ENCODE results near the gene ACAP3.

ACAP3 gene

GRCh38 chr1:1344655-1345361 is 37.1 kb upstream of the ACAP3 start:
- no peak for DNase-seq (ENCODE audit: low read depth)

GRCh38 chr1:1343811-1344421 is 36.2 kb upstream of the ACAP3 start:
- DNase-seq (ENCODE audit: low read depth) = no peak

GRCh38 chr1:1342584-1343115 is 34.9 kb upstream of the ACAP3 start:
- no peak for DNase-seq (ENCODE audit: low read depth)

- no peak for DNase-seq (ENCODE audit: low read depth)
These were observed 34.4 kb upstream of the ACAP3 start for GRCh38 chr1:1342061-1342562.

- DNase-seq (ENCODE audit: low read depth) = no peak
These were observed 33.9 kb upstream of the ACAP3 start for GRCh38 chr1:1341549-1342021.

- DNase-seq (ENCODE audit: low read depth) = no peak
These were observed 33.2 kb upstream of the ACAP3 start for GRCh38 chr1:1340791-1341548.

GRCh38 chr1:1340185-1340584 is 32.5 kb upstream of the ACAP3 start:
- DNase-seq (ENCODE audit: low read depth) = no peak

- no peak for DNase-seq (ENCODE audit: low read depth)
These were observed 30.5 kb upstream of the ACAP3 start for GRCh38 chr1:1338278-1338677.

GRCh38 chr1:1337793-1338147 is 30.0 kb upstream of the ACAP3 start:
- DNase-seq (ENCODE audit: low read depth) = no peak

GRCh38 chr1:1336931-1337792 is 29.4 kb upstream of the ACAP3 start:
- no peak for DNase-seq (ENCODE audit: low read depth)

GRCh38 chr1:1336446-1336845 is 28.7 kb upstream of the ACAP3 start:
- no peak for DNase-seq (ENCODE audit: low read depth)

- DNase-seq (ENCODE audit: low read depth) = no peak
These were observed 28.1 kb upstream of the ACAP3 start for GRCh38 chr1:1335792-1336248.

GRCh38 chr1:1335283-1335682 is 27.6 kb upstream of the ACAP3 start:
- DNase-seq (ENCODE audit: low read depth) = no peak

GRCh38 chr1:1334835-1335234 is 27.1 kb upstream of the ACAP3 start:
- DNase-seq (ENCODE audit: low read depth) = no peak

GRCh38 chr1:1333551-1334241 is 26.0 kb upstream of the ACAP3 start:
- DNase-seq (ENCODE audit: low read depth) = no peak

- no peak for DNase-seq (ENCODE audit: low read depth)
These were observed 25.2 kb upstream of the ACAP3 start for GRCh38 chr1:1332774-1333480.

GRCh38 chr1:1332031-1332755 is 24.5 kb upstream of the ACAP3 start:
- DNase-seq (ENCODE audit: low read depth) = no peak

GRCh38 chr1:1331068-1331965 is 23.6 kb upstream of the ACAP3 start, which contains the start of gene TAS1R3:
Gene TAS1R3 (plus strand): TSS chr1:1331280. CDS start chr1:1331346, 66 bp downstream.
- DNase-seq (ENCODE audit: low read depth) = no peak

All from stimulated activated CD8-positive, alpha-beta memory T cell treated with anti-CD3 and anti-CD28 coated beads, Interleukin-15, amount 100 ng/mL, for 24 hours (primary cell).